Neural crest cell (in vitro differentiated cells): Measurements from ENCODE around the gene TTLL6. TPM values are rescaled to one million over a fixed set of nuclear protein-coding genes. Genes with fewer than 3 reads are reported as not detected.

Experiments
- DNase-seq: peaks from one replicate; pipeline ENCODE4 v3.0.0; 2021; ENCODE audit warnings: low read depth, mixed read lengths, low spot score
- H3K27ac Mint-ChIP-seq: one replicate; pipeline ENCODE4 v1.8.0; 2021; ENCODE audit warnings: mild to moderate bottlenecking, mixed read lengths; ENCODE audit not compliant: unreplicated experiment
- H3K27me3 Mint-ChIP-seq: 2 replicates; pipeline ENCODE4 v1.8.0; 2021; ENCODE audit warnings: low read depth, mild to moderate bottlenecking, mixed read lengths
- H3K36me3 Mint-ChIP-seq: 2 replicates; pipeline ENCODE4 v1.8.0; 2021; ENCODE audit warnings: low read depth, mild to moderate bottlenecking, mixed read lengths
- H3K4me1 Mint-ChIP-seq: 2 replicates; pipeline ENCODE4 v1.8.0; 2021; ENCODE audit warnings: mixed read lengths
- H3K4me3 Mint-ChIP-seq: one replicate; pipeline ENCODE4 v1.8.0; 2021; ENCODE audit warnings: mild to moderate bottlenecking, mixed read lengths
- H3K9me3 Mint-ChIP-seq: 2 replicates; pipeline ENCODE4 v1.8.0; 2021; ENCODE audit warnings: mixed read lengths
- CTCF ChIP-seq: fragments of 200-600 bp; sonication (generic); conservative IDR thresholded peaks from 2 replicates; pipeline ENCODE4 v1.5.0; 2021; ENCODE audit warnings: antibody characterized with exemption, mild to moderate bottlenecking
- total RNA-seq: library from RNA; stranded (reverse); gene quantifications from 2 replicates; pipeline ENCODE4 v1.2.1, GENCODE V29; 2021

TTLL6 gene
- total RNA-seq, 1 donor from 2014 or later: 0.65 TPM

DNA sequence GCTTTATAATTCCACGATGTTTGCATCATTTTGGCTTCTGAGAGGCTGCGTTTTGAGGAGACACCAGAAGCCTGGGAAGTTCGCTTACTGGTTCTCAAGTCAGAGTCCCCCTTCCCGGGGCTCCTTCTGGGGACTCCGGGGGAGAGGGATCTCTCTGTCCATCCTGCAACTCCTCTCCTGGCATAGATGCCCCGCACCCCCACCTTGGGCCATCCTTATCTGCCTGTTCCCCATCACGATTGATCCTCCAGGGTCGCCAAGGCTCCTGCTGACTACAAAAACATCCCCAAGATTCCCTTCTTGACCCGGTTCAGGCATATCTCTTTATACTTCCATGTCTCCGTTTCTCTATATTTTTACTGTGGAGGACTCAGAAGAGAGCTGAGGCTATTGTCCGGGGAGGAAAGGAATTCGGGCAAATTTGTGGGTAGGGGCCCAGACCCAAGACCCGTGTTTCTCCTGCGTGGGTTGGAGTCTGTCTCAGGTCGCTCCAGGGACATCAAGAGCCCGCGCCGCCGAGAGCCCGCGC is 70.0 kb downstream of the TTLL6 start:
- no peak overlapping the region for H3K27ac Mint-ChIP-seq

GRCh38 chr17:48745381-48746275 is 71.4 kb downstream of the TTLL6 start:
- H3K27me3 Mint-ChIP-seq: peaks cover 100% of the 10 kb centered on the region
- no peak overlapping the region for H3K4me3 Mint-ChIP-seq
- no peaks in the 10 kb centered on the region for H3K9me3 Mint-ChIP-seq
- no peak for DNase-seq
- no peak for TF ChIP-seq CTCF
- no peaks in the 10 kb centered on the region for H3K4me1 Mint-ChIP-seq
- peaks cover 3% of the 10 kb centered on the region for H3K36me3 Mint-ChIP-seq
- no peak overlapping the region for H3K27ac Mint-ChIP-seq

More for the DNA sequence above, 70.0 kb downstream of the TTLL6 start:
- no peak for DNase-seq
- Mint-ChIP-seq H3K36me3 (peaks cover 3% of the 10 kb centered on the region), H3K4me3 (no peak overlapping the region), H3K27me3 (peaks cover 100% of the 10 kb centered on the region), H3K4me1 (no peaks in the 10 kb centered on the region), H3K9me3 (no peaks in the 10 kb centered on the region)
- no peak for TF ChIP-seq CTCF

GRCh38 chr17:48740537-48740936 is 76.5 kb downstream of the TTLL6 start:
- no peak for TF ChIP-seq CTCF
- H3K4me1 Mint-ChIP-seq: no peaks in the 10 kb centered on the region
- H3K4me3 Mint-ChIP-seq: no peak overlapping the region
- no peaks in the 10 kb centered on the region for H3K36me3 Mint-ChIP-seq
- peaks cover 100% of the 10 kb centered on the region for H3K27me3 Mint-ChIP-seq
- H3K27ac Mint-ChIP-seq: no peak overlapping the region
- no peak for DNase-seq
- H3K9me3 Mint-ChIP-seq: no peaks in the 10 kb centered on the region

GRCh38 chr17:48738803-48739526 is 78.1 kb downstream of the TTLL6 start:
- Mint-ChIP-seq H3K27me3 (peaks cover 100% of the 10 kb centered on the region), H3K36me3 (no peaks in the 10 kb centered on the region), H3K9me3 (no peaks in the 10 kb centered on the region), H3K4me3 (no peak overlapping the region), H3K4me1 (no peaks in the 10 kb centered on the region), H3K27ac (no peak overlapping the region)
- no peak for TF ChIP-seq CTCF
- DNase-seq: no peak

DNA sequence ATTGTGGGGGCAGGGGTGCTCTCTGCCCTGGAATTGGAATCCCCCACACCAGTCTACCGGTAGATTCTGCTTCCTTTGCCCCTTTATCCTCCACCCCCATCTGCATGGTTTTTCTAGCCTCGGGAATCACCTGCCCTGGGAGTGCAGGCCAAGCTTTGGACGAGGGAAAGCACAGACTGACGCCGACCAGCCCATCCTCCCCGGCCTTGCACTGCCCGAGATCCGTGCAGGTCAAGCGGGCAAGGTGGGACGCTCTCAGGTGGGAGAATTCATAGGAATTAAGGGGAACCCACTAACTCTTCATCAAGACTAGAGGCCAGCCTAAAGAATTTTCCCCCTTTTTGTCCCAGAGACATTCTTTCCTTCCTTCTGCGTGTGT is 78.6 kb downstream of the TTLL6 start:
- DNase-seq: no peak
- H3K36me3 Mint-ChIP-seq: no peaks in the 10 kb centered on the region
- H3K4me3 Mint-ChIP-seq: no peak overlapping the region
- no peak overlapping the region for H3K27ac Mint-ChIP-seq
- peaks cover 100% of the 10 kb centered on the region for H3K27me3 Mint-ChIP-seq
- no peaks in the 10 kb centered on the region for H3K9me3 Mint-ChIP-seq
- TF ChIP-seq CTCF: no peak
- peaks cover 4% of the 10 kb centered on the region for H3K4me1 Mint-ChIP-seq
